ENCODE data around the gene SLC8A2.
"Not testable (repeated sequence)": the region's sequence is repeated elsewhere in the genome, so short reads cannot be mapped to it uniquely, and the experiment has no call there.

SLC8A2 gene

GRCh38 chr19:47406711-47407416, 64.8 kb downstream of the SLC8A2 start:
- no peak for DNase-seq

- DNase-seq, result no peak
Measured at GRCh38 chr19:47405854-47406417, 65.8 kb downstream of the SLC8A2 start.

GRCh38 chr19:47405197-47405550, 66.5 kb downstream of the SLC8A2 start:
- no peak for DNase-seq

GRCh38 chr19:47404334-47405196, 67.1 kb downstream of the SLC8A2 start:
- no peak for DNase-seq

GRCh38 chr19:47402504-47402903, 69.2 kb downstream of the SLC8A2 start:
- no peak for DNase-seq

GRCh38 chr19:47398707-47399597, 72.7 kb downstream of the SLC8A2 start:
- DNase-seq, result no peak

- peak; percentile 36 to 67 for DNase-seq
Measured at GRCh38 chr19:47391510-47392223, 80.0 kb downstream of the SLC8A2 start.

GRCh38 chr19:47390533-47391488, 80.9 kb downstream of the SLC8A2 start:
- DNase-seq, result no peak

- DNase-seq, result no peak
Measured at GRCh38 chr19:47389150-47389556, 82.5 kb downstream of the SLC8A2 start.

GRCh38 chr19:47388721-47389120, 83.0 kb downstream of the SLC8A2 start:
- DNase-seq, result not testable (repeated sequence)

GRCh38 chr19:47387623-47388022, 84.1 kb downstream of the SLC8A2 start:
- not testable (repeated sequence) for DNase-seq

- DNase-seq, result not testable (repeated sequence)
Measured at GRCh38 chr19:47386582-47386981, 85.1 kb downstream of the SLC8A2 start.

- not testable (repeated sequence) for DNase-seq
Measured at GRCh38 chr19:47384533-47384932, 87.2 kb downstream of the SLC8A2 start.

GRCh38 chr19:47383890-47384289, 87.8 kb downstream of the SLC8A2 start:
- DNase-seq, result not testable (repeated sequence)

- no peak for DNase-seq
Measured at GRCh38 chr19:47381653-47382279, 89.9 kb downstream of the SLC8A2 start.

- DNase-seq, result no peak
Measured at GRCh38 chr19:47381121-47381520, 90.6 kb downstream of the SLC8A2 start.

GRCh38 chr19:47380559-47380958, 91.1 kb downstream of the SLC8A2 start:
- no peak for DNase-seq

- DNase-seq, result no peak
Measured at GRCh38 chr19:47379381-47379938, 92.2 kb downstream of the SLC8A2 start.

- DNase-seq, result no peak
Measured at GRCh38 chr19:47378246-47378645, 93.4 kb downstream of the SLC8A2 start.

Data from NCI-H2081 (cell line).